Measurements from ENCODE around the gene HNRNPR. TPM values are rescaled to one million over a fixed set of nuclear protein-coding genes. Genes with fewer than 3 reads are reported as not detected.

Gene HNRNPR
- total and polyA plus RNA-seq, 2 donors (not counting 3 experiments of a cell fraction or from before 2014, with no cell fraction given) = 111 to 171 TPM

DNA sequence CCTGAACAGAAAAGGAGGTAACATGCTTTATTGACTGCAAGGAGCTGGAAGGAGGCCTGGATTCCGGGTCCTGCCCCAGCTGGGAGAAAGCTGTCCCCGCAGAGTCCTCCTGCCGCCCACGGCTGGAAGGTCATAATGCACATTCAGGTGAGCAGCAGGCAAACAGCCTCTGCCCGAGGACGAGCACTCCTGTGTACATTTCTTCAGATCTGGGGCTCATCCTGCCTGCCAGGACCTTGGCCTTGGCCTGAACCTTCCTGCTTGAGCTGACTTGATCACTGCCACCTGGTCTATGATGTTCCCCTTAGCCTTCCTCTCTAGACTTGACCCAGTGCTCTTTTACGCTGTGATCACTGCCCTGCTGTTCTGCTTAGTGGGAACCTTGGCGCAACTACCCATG is 43.4 kb upstream of the HNRNPR start:
- H3K4me2 ChIP-seq (ENCODE audit: insufficient read depth, low read length) = no peak overlapping the region
- FAIRE-seq = no peak
- peaks cover 20% of the 10 kb centered on the region for H3K4me1 ChIP-seq (ENCODE audit: control insufficient read depth, extremely low read depth, insufficient read depth, low read length)
- no peak for DNase-seq (ENCODE audit: low read depth, low spot score)
- H3K9ac ChIP-seq (replicated peaks; ENCODE audit: extremely low read depth, insufficient read depth, low read length) = no peak overlapping the region
- ChIA-PET POLR2A (no interaction called here), CTCF (interaction anchor here (1.5 to 3.8 kb wide), 3 partner anchors 14 to 16 kb away, joined by 4 to 15 read pairs (median 5); no protein-coding TSS in a partner anchor)
- H3K36me3 ChIP-seq (ENCODE audit: control insufficient read depth in 2 of 2, extremely low read depth in 1 of 2, insufficient read depth in 2 of 2, low read length in 2 of 2) = no peaks in the 10 kb centered on the region
- no peaks in the 10 kb centered on the region for H3K9me1 ChIP-seq (replicated peaks; ENCODE audit: control insufficient read depth, extremely low read depth, insufficient read depth, low read length)
- dilution Hi-C loops (cut with MboI; ENCODE audit: extremely low pct_ligation_motif_present, low sequenced_read_pairs) = no loop called here
- H3K27me3 ChIP-seq (ENCODE audit: control insufficient read depth in 2 of 2, insufficient read depth in 2 of 2, low read length in 2 of 2) = no peaks in the 10 kb centered on the region
- no peak overlapping the region for H3K27ac ChIP-seq (ENCODE audit: insufficient read depth, low read depth, low read length)
- no TSS peak for BruUV-seq (replicated peaks)
- H3K9me3 ChIP-seq (replicated peaks; ENCODE audit: control insufficient read depth, insufficient read depth, low read length) = no peaks in the 10 kb centered on the region
- no peaks in the 10 kb centered on the region for H4K20me1 ChIP-seq (replicated peaks; ENCODE audit: control insufficient read depth, extremely low read depth, insufficient read depth, low read length)
- intact Hi-C loops (cut with micrococcal nuclease) = no loop called here
- TF ChIP-seq, protein P1, sequence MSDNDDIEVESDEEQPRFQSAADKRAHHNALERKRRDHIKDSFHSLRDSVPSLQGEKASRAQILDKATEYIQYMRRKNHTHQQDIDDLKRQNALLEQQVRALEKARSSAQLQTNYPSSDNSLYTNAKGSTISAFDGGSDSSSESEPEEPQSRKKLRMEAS (IDR thresholded peaks at IDR 0.05; ENCODE audit: insufficient read depth, insufficient read length) = no peak
- TF ChIP-seq MYC (IDR thresholded peaks at IDR 0.05; ENCODE audit: low read depth, low read length) (no peak), POLR2AphosphoS5 (IDR thresholded peaks at IDR 0.05; ENCODE audit: insufficient read depth, low read depth, low read length) (no peak), GATA2 (IDR thresholded peaks at IDR 0.05; ENCODE audit: insufficient read depth, insufficient read length, low read depth, low read length) (no peak), FOS (IDR thresholded peaks at IDR 0.05; ENCODE audit: borderline replicate concordance, insufficient read depth, low read length) (no peak), POLR2A (IDR thresholded peaks at IDR 0.05; ENCODE audit: low read depth, low read length) (no peak), JUN (IDR thresholded peaks at IDR 0.05; ENCODE audit: borderline replicate concordance, insufficient read depth, insufficient read length, low read depth) (no peak), EZH2 (IDR thresholded peaks at IDR 0.05; ENCODE audit: borderline replicate concordance, low read depth, low read length, severe bottlenecking) (no peak)
- TF ChIP-seq, protein P2, sequence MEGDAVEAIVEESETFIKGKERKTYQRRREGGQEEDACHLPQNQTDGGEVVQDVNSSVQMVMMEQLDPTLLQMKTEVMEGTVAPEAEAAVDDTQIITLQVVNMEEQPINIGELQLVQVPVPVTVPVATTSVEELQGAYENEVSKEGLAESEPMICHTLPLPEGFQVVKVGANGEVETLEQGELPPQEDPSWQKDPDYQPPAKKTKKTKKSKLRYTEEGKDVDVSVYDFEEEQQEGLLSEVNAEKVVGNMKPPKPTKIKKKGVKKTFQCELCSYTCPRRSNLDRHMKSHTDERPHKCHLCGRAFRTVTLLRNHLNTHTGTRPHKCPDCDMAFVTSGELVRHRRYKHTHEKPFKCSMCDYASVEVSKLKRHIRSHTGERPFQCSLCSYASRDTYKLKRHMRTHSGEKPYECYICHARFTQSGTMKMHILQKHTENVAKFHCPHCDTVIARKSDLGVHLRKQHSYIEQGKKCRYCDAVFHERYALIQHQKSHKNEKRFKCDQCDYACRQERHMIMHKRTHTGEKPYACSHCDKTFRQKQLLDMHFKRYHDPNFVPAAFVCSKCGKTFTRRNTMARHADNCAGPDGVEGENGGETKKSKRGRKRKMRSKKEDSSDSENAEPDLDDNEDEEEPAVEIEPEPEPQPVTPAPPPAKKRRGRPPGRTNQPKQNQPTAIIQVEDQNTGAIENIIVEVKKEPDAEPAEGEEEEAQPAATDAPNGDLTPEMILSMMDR (IDR thresholded peaks at IDR 0.05; ENCODE audit: extremely low read depth in 1 of 2, insufficient read depth in 1 of 2, low read depth in 1 of 2, low read length in 2 of 2) = no peak
- no peaks in the 10 kb centered on the region for H3K79me2 ChIP-seq (ENCODE audit: control insufficient read depth, insufficient read depth, low read length)
- no peak overlapping the region for H3K4me3 ChIP-seq (replicated peaks in 1 of 3; ENCODE audit: insufficient read depth in 1 of 3, low read depth in 1 of 3, low read length in 3 of 3)
- H2AFZ ChIP-seq (ENCODE audit: low read depth, low read length) = no peak overlapping the region

Measured in endothelial cell of umbilical vein (primary cell).